Upper lobe of left lung (tissue), 6 donors: Measurements from ENCODE around the gene IFITM10. TPM values are rescaled to one million over a fixed set of nuclear protein-coding genes. Genes with fewer than 3 reads are reported as not detected.
"Not testable (repeated sequence)": the region's sequence is repeated elsewhere in the genome, so short reads cannot be mapped to it uniquely, and the experiment has no call there.

ENCODE experiments used
- ATAC-seq, 2 donors: fragments of 200-7000 bp; cut with Tn5 transposase; one replicate each; pipeline ENCODE4 v1.9.1; 2022; ENCODE audit warnings: mild to moderate bottlenecking in 2 of 2, moderate library complexity in 2 of 2; ENCODE audit not compliant: low FRiP score in 2 of 2
- DNase-seq, 2 donors: peaks; one replicate each; pipeline ENCODE4 v3.0.0-alpha.2; 2019 to 2020
- H3K27ac ChIP-seq, 4 donors: fragments of 200-600 bp; sonication (generic); one replicate each; pipeline ENCODE4 v1.5.1; 2016 to 2019
- H3K27me3 ChIP-seq, 4 donors: fragments of 200-600 bp; sonication (generic); one replicate each; pipeline ENCODE4 v1.5.1; 2017 to 2019
- H3K36me3 ChIP-seq, 4 donors: fragments of 200-600 bp; sonication (generic); one replicate each; pipeline ENCODE4 v1.5.1; 2016 to 2019
- H3K4me1 ChIP-seq, 4 donors: fragments of 200-600 bp; sonication (generic); one replicate each; pipeline ENCODE4 v1.5.1; 2018 to 2019
- H3K4me3 ChIP-seq, 4 donors: fragments of 200-600 bp; sonication (generic); one replicate each; pipeline ENCODE4 v1.5.1; 2017 to 2019; ENCODE audit warnings: mild to moderate bottlenecking in 2 of 4, moderate library complexity in 1 of 4
- H3K9me3 ChIP-seq, 4 donors: fragments of 200-600 bp; sonication (generic); one replicate each; pipeline ENCODE4 v1.5.1; 2018 to 2019
- CTCF ChIP-seq, 6 experiments: fragments of 450-650 bp in 4 of 6; fragments of 200-600 bp in 2 of 6; sonication (generic) in 2 of 6; IDR thresholded peaks; one replicate each; pipeline ENCODE4 v1.5.1; 2016 to 2019; ENCODE audit warnings: antibody characterized with exemption in 6 of 6
- EP300 ChIP-seq, 4 donors: sonication (generic); formaldehyde crosslinking; IDR thresholded peaks; one replicate each; pipeline ENCODE4 v1.5.1; 2017; ENCODE audit warnings: antibody characterized with exemption in 4 of 4, control low read depth in 2 of 4
- POLR2A ChIP-seq, 4 donors: fragments of 450-650 bp; IDR thresholded peaks; one replicate each; pipeline ENCODE4 v1.5.1; 2016 to 2017; ENCODE audit warnings: antibody characterized with exemption in 4 of 4, mild to moderate bottlenecking in 2 of 4
- POLR2AphosphoS5 ChIP-seq, 2 donors: sonication (generic); formaldehyde crosslinking; IDR thresholded peaks; one replicate each; pipeline ENCODE4 v1.5.1; 2017; ENCODE audit warnings: antibody characterized with exemption in 2 of 2
- WGBS, 2 donors: methylation state at CpG; one replicate each; pipeline ENCODE4 v1.1.5; 2017 to 2018; 5-methylcytosine and 5-hydroxymethylcytosine counted together
- total RNA-seq, 6 donors: library from RNA; depleted of rRNA in 4 of 6; stranded (reverse); fragments of >200 nt in 4 of 6; gene quantifications; one replicate each; pipeline versions ENCODE4 v1.1.0 to v1.2.1, GENCODE V29; 2016 to 2021
- donor health status: DM: no; HTN: no; CAD: no; lungs with moderate emphysema.
- donor health status: DM: no; HTN: yes; CAD: no; lungs with severe emphysema.

IFITM10 gene
- total RNA-seq, 6 donors from 2014 or later: 8.7 to 28.3 (median 14.2) TPM

DNA sequence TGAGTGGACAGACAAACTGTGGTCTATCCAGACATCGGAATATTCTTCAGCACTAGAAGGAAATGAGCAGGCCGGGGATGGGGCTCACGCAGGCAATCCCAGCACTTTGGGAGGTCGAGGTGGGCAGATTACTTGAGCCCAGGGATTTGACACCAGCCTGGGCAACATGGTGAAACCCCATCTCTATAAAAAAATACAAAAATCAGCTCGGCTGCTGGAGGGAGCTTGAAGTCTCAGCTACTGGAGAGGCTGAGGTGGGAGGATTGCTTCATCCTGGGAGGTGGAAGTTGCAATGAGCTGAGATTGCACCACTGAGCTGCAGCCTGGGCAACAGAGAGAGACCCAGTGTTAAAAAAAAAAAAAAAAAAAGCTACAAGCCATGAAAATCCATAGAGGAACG, 21.3 kb upstream of the IFITM10 start:
- H3K36me3 ChIP-seq: no peaks in the 10 kb centered on the region
- peaks cover 0 to 3% (median 0%) of the 10 kb centered on the region in 4 donors for H3K9me3 ChIP-seq
- DNase-seq: peak in 1 of 2 donors; percentile 80
- peaks cover 10 to 22% (median 18%) of the 10 kb centered on the region in 4 donors for H3K4me1 ChIP-seq
- WGBS, 2 donors: 57 to 69% methylated on average over 6 of the region's 6 CpGs
- peak overlapping the region; percentile 65 to 84 (median 76) for H3K27ac ChIP-seq
- H3K27me3 ChIP-seq: no peaks in the 10 kb centered on the region
- ATAC-seq: peak; percentile 46 to 71
- TF ChIP-seq EP300 (IDR thresholded peaks at IDR 0.05) (no peak), POLR2AphosphoS5 (IDR thresholded peaks at IDR 0.05) (peak in 1 of 2 donors; percentile 7)
- H3K4me3 ChIP-seq: no peak overlapping the region

DNA sequence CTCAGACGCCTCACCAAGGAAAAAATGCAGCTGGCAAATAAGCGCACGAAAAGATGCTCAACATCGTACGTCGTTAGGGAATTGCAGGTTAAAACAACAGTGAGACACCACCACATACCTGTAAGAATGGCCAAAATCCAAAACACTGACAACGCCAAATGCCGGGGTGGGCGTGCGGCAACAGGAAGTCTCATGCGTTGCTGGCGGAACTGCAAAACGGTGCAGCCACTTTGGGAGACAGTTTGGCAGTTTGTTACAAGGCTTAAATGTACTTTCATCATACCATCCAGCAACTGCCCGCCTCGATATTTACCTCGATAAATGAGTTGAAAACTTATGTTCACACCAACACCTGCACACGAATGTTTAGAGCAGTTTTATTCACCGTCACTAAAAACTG, 20.9 kb upstream of the IFITM10 start:
- no peak for TF ChIP-seq EP300 (IDR thresholded peaks at IDR 0.05)
- TF ChIP-seq POLR2AphosphoS5 (IDR thresholded peaks at IDR 0.05): no peak
- no peak for TF ChIP-seq POLR2A (IDR thresholded peaks at IDR 0.05)
- peaks cover 10 to 22% (median 18%) of the 10 kb centered on the region in 4 donors for H3K4me1 ChIP-seq
- no peaks in the 10 kb centered on the region for H3K27me3 ChIP-seq
- DNase-seq (peak in 1 of 2 donors; percentile 36), ATAC-seq (no peak)
- H3K4me3 ChIP-seq: no peak overlapping the region
- H3K27ac ChIP-seq: peak overlapping the region; percentile 65 to 84 (median 76)
- H3K9me3 ChIP-seq: peaks cover 0 to under 1% (median 0%) of the 10 kb centered on the region in 4 donors
- WGBS, 2 donors: 73% methylated on average over 18 of the region's 18 CpGs
- H3K36me3 ChIP-seq: no peaks in the 10 kb centered on the region

DNA sequence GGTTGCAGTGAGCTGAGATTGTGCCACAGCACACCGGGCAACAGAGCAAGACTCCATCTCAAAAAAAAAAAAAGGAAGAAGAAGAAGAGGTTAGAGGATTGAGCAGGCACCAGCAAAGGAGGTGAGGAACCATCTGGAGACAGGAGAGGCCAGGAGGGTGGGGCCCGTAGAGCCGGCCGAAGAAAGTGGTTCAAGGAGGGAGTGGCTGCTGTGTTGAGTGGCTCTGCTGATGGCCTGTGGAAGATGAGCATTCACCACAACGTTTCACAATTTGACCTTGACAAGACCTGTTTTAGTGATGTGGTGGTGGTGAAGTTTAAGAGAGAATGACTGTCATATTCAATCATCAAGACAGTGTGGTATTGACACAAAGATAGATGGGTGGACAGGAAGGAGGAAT, 20.1 kb upstream of the IFITM10 start:
- Histone ChIP-seq H3K9me3 (no peaks in the 10 kb centered on the region), H3K27ac (peak overlapping the region in 3 of 4 donors; percentile 71 to 84 (median 82)), H3K4me1 (peaks cover 10 to 22% (median 18%) of the 10 kb centered on the region in 4 donors), H3K27me3 (no peaks in the 10 kb centered on the region), H3K4me3 (no peak overlapping the region), H3K36me3 (no peaks in the 10 kb centered on the region)
- WGBS, 2 donors: 55 to 66% methylated on average over 5 of the region's 5 CpGs
- no peak for ATAC-seq
- TF ChIP-seq CTCF (IDR thresholded peaks at IDR 0.05) (no peak), POLR2AphosphoS5 (IDR thresholded peaks at IDR 0.05) (no peak), POLR2A (IDR thresholded peaks at IDR 0.05) (no peak), EP300 (IDR thresholded peaks at IDR 0.05) (no peak)
- peak in 1 of 2 donors; percentile 58 for DNase-seq

DNA sequence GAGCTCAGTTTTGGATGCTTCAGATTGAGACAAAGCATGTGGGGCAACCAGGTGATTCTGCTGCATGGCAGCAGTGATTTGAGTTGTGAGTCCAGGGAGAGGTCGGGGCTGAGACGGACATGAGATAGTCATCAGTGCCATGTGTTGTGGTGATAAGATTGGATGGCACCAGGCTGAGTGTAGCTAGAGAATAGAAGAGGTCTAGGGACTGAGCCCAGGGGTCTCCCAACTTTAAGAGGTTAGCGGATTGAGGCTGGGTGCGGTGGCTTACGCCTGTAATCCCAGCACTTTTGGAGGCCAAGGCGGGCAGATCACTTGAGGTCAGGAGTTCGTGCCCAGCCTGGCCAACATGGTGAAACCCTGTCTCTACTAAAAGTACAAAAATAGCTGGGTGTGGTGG, 19.7 kb upstream of the IFITM10 start:
- ATAC-seq (no peak), DNase-seq (no peak)
- Histone ChIP-seq H3K27ac (peak overlapping the region in 2 of 4 donors; percentile 71 to 84), H3K27me3 (no peaks in the 10 kb centered on the region), H3K9me3 (no peaks in the 10 kb centered on the region), H3K4me3 (no peak overlapping the region), H3K4me1 (peaks cover 10 to 22% (median 18%) of the 10 kb centered on the region in 4 donors), H3K36me3 (no peaks in the 10 kb centered on the region)
- TF ChIP-seq CTCF (IDR thresholded peaks at IDR 0.05): no peak
- TF ChIP-seq EP300 (IDR thresholded peaks at IDR 0.05): no peak
- no peak for TF ChIP-seq POLR2A (IDR thresholded peaks at IDR 0.05)
- TF ChIP-seq POLR2AphosphoS5 (IDR thresholded peaks at IDR 0.05): no peak
- 89 to 94% methylated on average over 7 of the region's 7 CpGs for whole genome bisulfite sequencing, 2 donors

DNA sequence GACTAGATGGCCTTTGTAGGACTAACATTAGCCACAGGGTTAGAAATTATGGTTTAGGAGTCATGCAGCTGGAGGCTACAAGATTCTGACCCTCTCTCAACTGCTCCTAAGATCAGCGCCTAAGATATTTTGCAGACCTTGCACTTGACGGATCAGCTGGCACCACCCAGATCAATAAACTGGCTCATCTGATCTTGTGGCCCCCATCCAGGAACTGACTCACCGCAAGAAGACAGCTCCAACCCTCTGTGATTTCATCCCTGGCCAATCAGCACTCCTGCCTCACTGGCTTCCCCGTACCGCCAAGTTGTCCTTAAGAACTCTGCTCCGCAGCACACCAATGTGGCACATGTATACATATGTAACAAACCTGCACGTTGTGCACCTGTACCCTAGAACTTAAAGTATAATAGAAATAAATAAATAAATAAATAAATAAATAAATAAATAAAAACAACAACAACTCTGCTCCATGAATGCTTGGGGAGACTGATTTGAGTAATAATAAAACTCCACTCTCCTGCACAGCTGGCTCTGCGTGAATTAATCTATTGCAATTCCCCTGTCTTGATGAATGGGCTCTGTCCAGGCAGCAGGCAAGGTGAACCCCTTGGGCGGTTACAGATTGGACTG, 19.0 kb upstream of the IFITM10 start:
- ATAC-seq, H3K27ac ChIP-seq, H3K36me3 ChIP-seq, H3K4me3 ChIP-seq, H3K9me3 ChIP-seq, H3K27me3 ChIP-seq, DNase-seq: not testable (repeated sequence)
- WGBS, 2 donors: 88 to 93% methylated on average over 9 of the region's 9 CpGs
- peaks cover 11 to 24% (median 21%) of the 10 kb centered on the region in 4 donors for H3K4me1 ChIP-seq

DNA sequence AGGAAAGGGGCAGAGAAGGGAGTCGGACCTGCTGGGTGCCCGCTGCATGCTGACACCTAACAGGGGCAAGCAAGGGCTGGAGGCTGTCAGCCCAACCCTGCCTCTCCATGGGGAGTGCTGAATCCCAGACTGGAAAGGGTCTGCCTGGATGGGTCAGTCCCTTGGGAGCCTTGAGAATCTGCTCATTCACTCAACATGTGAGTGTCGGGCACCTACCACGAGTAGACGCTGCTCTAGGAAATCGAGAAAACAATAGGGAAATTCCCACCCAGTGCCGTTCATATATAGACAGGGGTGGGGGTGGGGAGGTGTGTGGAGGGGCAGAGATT, 17.7 kb upstream of the IFITM10 start:
- TF ChIP-seq POLR2AphosphoS5 (IDR thresholded peaks at IDR 0.05): no peak
- no peak for TF ChIP-seq EP300 (IDR thresholded peaks at IDR 0.05)
- TF ChIP-seq CTCF (IDR thresholded peaks at IDR 0.05): no peak
- TF ChIP-seq POLR2A (IDR thresholded peaks at IDR 0.05): no peak
- Histone ChIP-seq H3K4me1 (peaks cover 14 to 25% (median 21%) of the 10 kb centered on the region in 4 donors), H3K36me3 (no peaks in the 10 kb centered on the region), H3K9me3 (no peaks in the 10 kb centered on the region), H3K27me3 (no peaks in the 10 kb centered on the region), H3K4me3 (no peak overlapping the region), H3K27ac (no peak overlapping the region)
- ATAC-seq: no peak
- WGBS, 2 donors: 50 to 69% methylated on average over 6 to 7 of the region's 7 CpGs
- no peak for DNase-seq
